Esophagus muscularis mucosa (tissue), 4 donors: ENCODE results near the gene PCNX2. TPM values are rescaled to one million over a fixed set of nuclear protein-coding genes. Genes with fewer than 3 reads are reported as not detected.

Source experiments
- DNase-seq: peaks from one replicate; pipeline ENCODE4 v3.0.0-alpha.2; 2017; ENCODE audit errors: extremely low spot score
- H3K27ac ChIP-seq, 4 donors: fragments of 200-600 bp; sonication (generic); replicated peaks in 1 of 4; 1 replicate in 3 of 4; 2 replicates in 1 of 4; pipeline ENCODE4 v1.5.1; 2016 to 2019; ENCODE audit warnings: mild to moderate bottlenecking in 1 of 4
- H3K27me3 ChIP-seq, 4 donors: fragments of 200-600 bp; sonication (generic); one replicate each; pipeline versions ENCODE4 v1.5.1 to v1.6.0; 2016 to 2019
- H3K36me3 ChIP-seq, 4 donors: fragments of 200-600 bp; sonication (generic); one replicate each; pipeline ENCODE4 v1.5.1; 2016 to 2019
- H3K4me1 ChIP-seq, 4 donors: fragments of 200-600 bp; sonication (generic); one replicate each; pipeline ENCODE4 v1.5.1; 2016 to 2019
- H3K4me3 ChIP-seq, 4 donors: fragments of 200-600 bp; sonication (generic); 1 replicate in 2 of 4; 2 replicates in 2 of 4; pipeline ENCODE4 v1.5.1; 2016 to 2019; ENCODE audit warnings: mild to moderate bottlenecking in 4 of 4, moderate library complexity in 1 of 4
- H3K9me3 ChIP-seq, 4 donors: fragments of 200-600 bp; sonication (generic); 1 replicate in 3 of 4; 2 replicates in 1 of 4; pipeline ENCODE4 v1.5.1; 2016 to 2019
- CTCF ChIP-seq, 3 experiments: fragments of 200-600 bp in 2 of 3; fragments of 450-650 bp in 1 of 3; sonication (generic) in 2 of 3; IDR thresholded peaks; one replicate each; pipeline ENCODE4 v1.5.1; 2017 to 2019; ENCODE audit warnings: antibody characterized with exemption in 3 of 3, mild to moderate bottlenecking in 2 of 3, moderate library complexity in 1 of 3
- EP300 ChIP-seq: sonication (generic); formaldehyde crosslinking; IDR thresholded peaks from one replicate; pipeline ENCODE4 v1.6.1; 2017; ENCODE audit warnings: antibody characterized with exemption
- POLR2A ChIP-seq: fragments of 450-650 bp; IDR thresholded peaks from one replicate; pipeline ENCODE4 v1.6.1; 2017; ENCODE audit warnings: antibody characterized with exemption, moderate library complexity, mild to moderate bottlenecking, low read depth
- POLR2AphosphoS5 ChIP-seq, 2 donors: sonication (generic); formaldehyde crosslinking; IDR thresholded peaks; one replicate each; pipeline ENCODE4 v1.6.1; 2017; ENCODE audit warnings: antibody characterized with exemption in 2 of 2
- WGBS: methylation state at CpG from one replicate; pipeline ENCODE4 v1.1.5; 2018; 5-methylcytosine and 5-hydroxymethylcytosine counted together
- intact Hi-C: fragments of 100-400 bp; cut with DNase I; formaldehyde crosslinking; loops from one replicate; pipeline ENCODE4 v1.15.1; 2023
- total RNA-seq, 4 donors: library from RNA; depleted of rRNA; stranded (reverse); fragments of >200 nt; gene quantifications; one replicate each; pipeline versions ENCODE4 v1.1.0 to v1.2.1, GENCODE V29; 2016

PCNX2 gene
- total RNA-seq, 4 donors from 2014 or later: 5.7 to 23.3 (median 7.9) TPM

GRCh38 chr1:232998646-232999045, 296.9 kb downstream of the PCNX2 start:
- Histone ChIP-seq H3K4me3 (no peak overlapping the region), H3K27ac (no peak overlapping the region), H3K36me3 (peaks cover 0 to 39% (median 12%) of the 10 kb centered on the region in 4 donors), H3K27me3 (no peaks in the 10 kb centered on the region), H3K9me3 (no peaks in the 10 kb centered on the region), H3K4me1 (no peaks in the 10 kb centered on the region)
- WGBS: 62% methylated on average over 3 of the region's 3 CpGs
- TF ChIP-seq POLR2A (no peak), CTCF (IDR thresholded peaks at IDR 0.05) (no peak), EP300 (no peak), POLR2AphosphoS5 (IDR thresholded peaks at IDR 0.05) (no peak)
- intact Hi-C loops: no loop called here
- DNase-seq: no peak

- Histone ChIP-seq H3K4me1 (no peaks in the 10 kb centered on the region), H3K9me3 (no peaks in the 10 kb centered on the region), H3K36me3 (peaks cover 0 to 39% (median 12%) of the 10 kb centered on the region in 4 donors), H3K27me3 (no peaks in the 10 kb centered on the region), H3K4me3 (no peak overlapping the region), H3K27ac (no peak overlapping the region)
- no peak for TF ChIP-seq POLR2A
- no peak for TF ChIP-seq CTCF (IDR thresholded peaks at IDR 0.05)
- intact Hi-C loops: no loop called here
- no peak for DNase-seq
- WGBS: 98% methylated on average over 14 of the region's 15 CpGs
These were observed 297.4 kb downstream of the PCNX2 start for GRCh38 chr1:232998138-232998537.

GRCh38 chr1:232996143-232996542, 299.4 kb downstream of the PCNX2 start:
- H3K4me3 ChIP-seq: no peak overlapping the region
- DNase-seq: no peak
- intact Hi-C loops: no loop called here
- no peak overlapping the region for H3K27ac ChIP-seq
- no peaks in the 10 kb centered on the region for H3K27me3 ChIP-seq
- H3K4me1 ChIP-seq: no peaks in the 10 kb centered on the region
- 80% methylated on average over 2 of the region's 2 CpGs for WGBS
- H3K36me3 ChIP-seq: peaks cover 0 to 39% (median 12%) of the 10 kb centered on the region in 4 donors
- TF ChIP-seq POLR2AphosphoS5 (IDR thresholded peaks at IDR 0.05): no peak
- no peak for TF ChIP-seq CTCF (IDR thresholded peaks at IDR 0.05)
- TF ChIP-seq POLR2A: no peak
- no peak for TF ChIP-seq EP300
- H3K9me3 ChIP-seq: no peaks in the 10 kb centered on the region

- H3K4me1 ChIP-seq: no peaks in the 10 kb centered on the region
- WGBS: 85% methylated on average over 2 of the region's 2 CpGs
- H3K27ac ChIP-seq: no peak overlapping the region
- H3K36me3 ChIP-seq: peaks cover 0 to 33% (median 11%) of the 10 kb centered on the region in 4 donors
- intact Hi-C loops: no loop called here
- no peak for DNase-seq
- no peaks in the 10 kb centered on the region for H3K9me3 ChIP-seq
- H3K27me3 ChIP-seq: no peaks in the 10 kb centered on the region
- no peak for TF ChIP-seq POLR2AphosphoS5 (IDR thresholded peaks at IDR 0.05)
- no peak overlapping the region for H3K4me3 ChIP-seq
These were observed 300.3 kb downstream of the PCNX2 start for GRCh38 chr1:232995189-232995588.

GRCh38 chr1:232993555-232993954, 302.0 kb downstream of the PCNX2 start:
- no peak for TF ChIP-seq POLR2A
- TF ChIP-seq EP300: no peak
- TF ChIP-seq CTCF (IDR thresholded peaks at IDR 0.05): no peak
- no peak for TF ChIP-seq POLR2AphosphoS5 (IDR thresholded peaks at IDR 0.05)
- Histone ChIP-seq H3K36me3 (peaks cover 0 to 17% (median 7%) of the 10 kb centered on the region in 4 donors), H3K4me1 (no peaks in the 10 kb centered on the region), H3K27me3 (no peaks in the 10 kb centered on the region), H3K9me3 (no peaks in the 10 kb centered on the region), H3K27ac (no peak overlapping the region), H3K4me3 (no peak overlapping the region)
- no peak for DNase-seq
- intact Hi-C loops: no loop called here
- 98% methylated on average over 3 of the region's 3 CpGs for WGBS
